Gastrocnemius medialis (tissue), 4 donors: ENCODE results near the gene DTNBP1.
"Not testable (repeated sequence)": the region's sequence is repeated elsewhere in the genome, so short reads cannot be mapped to it uniquely, and the experiment has no call there.

Experiments
- POLR2A ChIP-seq, 2 donors: fragments of 450-650 bp; IDR thresholded peaks; one replicate each; pipeline ENCODE4 v1.6.1; 2017; ENCODE audit warnings: antibody characterized with exemption in 2 of 2, mild to moderate bottlenecking in 2 of 2, moderate library complexity in 2 of 2
- TF ChIP-seq, protein P1 (sequence below), 5 experiments: fragments of 450-650 bp in 3 of 5; fragments of 200-600 bp in 2 of 5; sonication (generic) in 2 of 5; IDR thresholded peaks in 4 of 5; conservative IDR thresholded peaks in 1 of 5; 1 replicate in 4 of 5; 2 replicates in 1 of 5; pipeline ENCODE4 v1.5.1; 2016 to 2019; ENCODE audit warnings: antibody characterized with exemption in 5 of 5, mild to moderate bottlenecking in 3 of 5, moderate library complexity in 3 of 5

- TF ChIP-seq, protein P1, sequence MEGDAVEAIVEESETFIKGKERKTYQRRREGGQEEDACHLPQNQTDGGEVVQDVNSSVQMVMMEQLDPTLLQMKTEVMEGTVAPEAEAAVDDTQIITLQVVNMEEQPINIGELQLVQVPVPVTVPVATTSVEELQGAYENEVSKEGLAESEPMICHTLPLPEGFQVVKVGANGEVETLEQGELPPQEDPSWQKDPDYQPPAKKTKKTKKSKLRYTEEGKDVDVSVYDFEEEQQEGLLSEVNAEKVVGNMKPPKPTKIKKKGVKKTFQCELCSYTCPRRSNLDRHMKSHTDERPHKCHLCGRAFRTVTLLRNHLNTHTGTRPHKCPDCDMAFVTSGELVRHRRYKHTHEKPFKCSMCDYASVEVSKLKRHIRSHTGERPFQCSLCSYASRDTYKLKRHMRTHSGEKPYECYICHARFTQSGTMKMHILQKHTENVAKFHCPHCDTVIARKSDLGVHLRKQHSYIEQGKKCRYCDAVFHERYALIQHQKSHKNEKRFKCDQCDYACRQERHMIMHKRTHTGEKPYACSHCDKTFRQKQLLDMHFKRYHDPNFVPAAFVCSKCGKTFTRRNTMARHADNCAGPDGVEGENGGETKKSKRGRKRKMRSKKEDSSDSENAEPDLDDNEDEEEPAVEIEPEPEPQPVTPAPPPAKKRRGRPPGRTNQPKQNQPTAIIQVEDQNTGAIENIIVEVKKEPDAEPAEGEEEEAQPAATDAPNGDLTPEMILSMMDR (IDR thresholded peaks at IDR 0.05 in 4 of 5, conservative IDR thresholded peaks at IDR 0.05 in 1 of 5): not testable (repeated sequence)
- not testable (repeated sequence) for TF ChIP-seq POLR2A (IDR thresholded peaks at IDR 0.05)
These were observed 12.7 kb downstream of the DTNBP1 start for GRCh38 chr6:15650004-15650559.
